Mammary epithelial cell (primary cell): ENCODE data around the gene RGS6.

Experiments
- EZH2 ChIP-seq: IDR thresholded peaks from 2 replicates; pipeline ENCODE4 v1.6.1; 2012; ENCODE audit warnings: low read length, inconsistent platforms, borderline replicate concordance
- TF ChIP-seq, protein P1 (sequence below), 2 donors: IDR thresholded peaks in 1 of 2; conservative IDR thresholded peaks in 1 of 2; 2 replicates each; pipeline ENCODE4 v1.5.1; 2011 to 2012; ENCODE audit warnings: inconsistent platforms in 2 of 2, low read length in 2 of 2, mild to moderate bottlenecking in 2 of 2, control low read depth in 1 of 2, low read depth in 1 of 2; ENCODE audit not compliant: insufficient read depth in 1 of 2; ENCODE audit errors: extremely low read depth in 1 of 2

DNA sequence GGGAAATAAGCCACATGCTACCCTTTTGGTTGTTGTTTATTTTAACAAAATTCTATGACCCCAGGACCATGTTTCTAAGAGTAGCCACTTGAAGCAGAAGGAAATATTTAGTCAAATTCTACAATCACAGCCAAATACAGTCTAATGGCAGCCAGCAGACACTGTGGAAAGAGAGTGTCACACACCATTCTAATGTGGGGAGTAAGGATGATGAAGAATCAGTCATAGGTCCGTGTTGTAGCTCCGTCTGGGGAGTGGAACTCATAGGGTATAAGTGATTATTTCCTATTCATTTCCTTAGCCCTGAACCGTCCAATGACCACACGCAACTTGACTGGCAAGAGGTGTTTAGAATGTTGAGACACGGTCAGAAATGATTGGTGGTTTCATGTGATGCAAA, 500.5 kb downstream of the RGS6 start:
- TF ChIP-seq, protein P1, sequence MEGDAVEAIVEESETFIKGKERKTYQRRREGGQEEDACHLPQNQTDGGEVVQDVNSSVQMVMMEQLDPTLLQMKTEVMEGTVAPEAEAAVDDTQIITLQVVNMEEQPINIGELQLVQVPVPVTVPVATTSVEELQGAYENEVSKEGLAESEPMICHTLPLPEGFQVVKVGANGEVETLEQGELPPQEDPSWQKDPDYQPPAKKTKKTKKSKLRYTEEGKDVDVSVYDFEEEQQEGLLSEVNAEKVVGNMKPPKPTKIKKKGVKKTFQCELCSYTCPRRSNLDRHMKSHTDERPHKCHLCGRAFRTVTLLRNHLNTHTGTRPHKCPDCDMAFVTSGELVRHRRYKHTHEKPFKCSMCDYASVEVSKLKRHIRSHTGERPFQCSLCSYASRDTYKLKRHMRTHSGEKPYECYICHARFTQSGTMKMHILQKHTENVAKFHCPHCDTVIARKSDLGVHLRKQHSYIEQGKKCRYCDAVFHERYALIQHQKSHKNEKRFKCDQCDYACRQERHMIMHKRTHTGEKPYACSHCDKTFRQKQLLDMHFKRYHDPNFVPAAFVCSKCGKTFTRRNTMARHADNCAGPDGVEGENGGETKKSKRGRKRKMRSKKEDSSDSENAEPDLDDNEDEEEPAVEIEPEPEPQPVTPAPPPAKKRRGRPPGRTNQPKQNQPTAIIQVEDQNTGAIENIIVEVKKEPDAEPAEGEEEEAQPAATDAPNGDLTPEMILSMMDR (conservative IDR thresholded peaks at IDR 0.05 in 1 of 2, IDR thresholded peaks at IDR 0.05 in 1 of 2; ENCODE audit: extremely low read depth in 1 of 2, insufficient read depth in 1 of 2, low read depth in 1 of 2, low read length in 2 of 2), result no peak
- TF ChIP-seq EZH2, result no peak
